Right atrium auricular region (tissue), 2 donors: Measurements from ENCODE around the gene B3GNT7. TPM values are rescaled to one million over a fixed set of nuclear protein-coding genes. Genes with fewer than 3 reads are reported as not detected.

Source experiments
- DNase-seq: peaks from one replicate; pipeline ENCODE4 v3.0.0-alpha.2; 2019; ENCODE audit warnings: low spot score
- H3K27ac ChIP-seq, 2 donors: fragments of 200-600 bp; sonication (generic); 1 replicate in 1 of 2; 2 replicates in 1 of 2; pipeline ENCODE4 v1.5.1; 2016 to 2019
- H3K27me3 ChIP-seq, 2 donors: fragments of 200-600 bp; sonication (generic); one replicate each; pipeline versions ENCODE4 v1.5.1 to v1.6.0; 2017 to 2019
- H3K36me3 ChIP-seq: fragments of 200-600 bp; sonication (generic); one replicate; pipeline ENCODE4 v1.5.1; 2016
- H3K4me1 ChIP-seq, 2 donors: fragments of 200-600 bp; sonication (generic); one replicate each; pipeline versions ENCODE4 v1.5.1 to v1.6.0; 2017 to 2019
- H3K4me3 ChIP-seq, 2 donors: fragments of 200-600 bp; sonication (generic); 1 replicate in 1 of 2; 2 replicates in 1 of 2; pipeline ENCODE4 v1.5.1; 2017 to 2019; ENCODE audit warnings: mild to moderate bottlenecking in 1 of 2, moderate library complexity in 1 of 2
- H3K9me3 ChIP-seq, 2 donors: fragments of 200-600 bp; sonication (generic); one replicate each; pipeline ENCODE4 v1.5.1; 2019
- CTCF ChIP-seq, 2 donors: fragments of 200-600 bp; sonication (generic); IDR thresholded peaks; one replicate each; pipeline ENCODE4 v1.5.1; 2019; ENCODE audit warnings: antibody characterized with exemption in 2 of 2
- total RNA-seq, 2 donors: library from RNA; depleted of rRNA; stranded (reverse); fragments of >200 nt; gene quantifications; one replicate each; pipeline ENCODE4 v1.1.0, GENCODE V29; 2016

B3GNT7 gene
- total RNA-seq, 2 donors from 2014 or later: 4.0 to 9.4 TPM

GRCh38 chr2:231413456-231413855, 17.9 kb downstream of the B3GNT7 start:
- DNase-seq: no peak
- TF ChIP-seq CTCF (IDR thresholded peaks at IDR 0.05): no peak
- H3K36me3 ChIP-seq: no peaks in the 10 kb centered on the region
- H3K9me3 ChIP-seq: peaks cover 0 to 5% of the 10 kb centered on the region in 2 donors
- no peaks in the 10 kb centered on the region for H3K27me3 ChIP-seq
- peaks cover 0 to 11% of the 10 kb centered on the region in 2 donors for H3K4me1 ChIP-seq
- H3K4me3 ChIP-seq: no peak overlapping the region
- H3K27ac ChIP-seq: no peak overlapping the region

DNA sequence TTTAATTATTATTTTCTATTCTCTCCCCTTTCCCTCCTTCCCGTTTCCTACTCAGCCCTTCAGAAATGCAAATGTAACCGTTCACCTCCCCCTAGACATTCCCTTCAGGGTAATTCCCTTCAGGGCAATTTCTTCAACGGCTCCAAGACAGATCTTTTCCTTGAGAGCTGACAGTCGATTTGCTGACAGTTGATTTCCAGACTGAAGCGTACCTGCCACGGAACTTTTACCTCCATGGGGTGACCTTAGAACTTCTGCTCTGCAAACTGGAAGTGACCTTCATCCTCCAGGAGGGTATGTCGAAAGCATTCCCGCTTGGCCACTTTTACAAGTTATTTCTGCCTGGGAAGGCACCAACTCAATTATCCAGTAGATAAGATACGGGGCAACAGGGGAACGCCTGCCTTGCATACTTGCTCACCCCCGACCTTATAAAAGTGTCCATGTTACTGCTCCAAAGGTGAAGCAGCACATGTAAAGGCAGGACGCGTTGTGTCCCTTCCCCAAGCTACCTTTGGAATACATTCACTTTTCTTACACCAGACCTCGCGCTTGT, 18.5 kb downstream of the B3GNT7 start:
- no peak for TF ChIP-seq CTCF (IDR thresholded peaks at IDR 0.05)

GRCh38 chr2:231415029-231415428, 19.5 kb downstream of the B3GNT7 start:
- H3K36me3 ChIP-seq: no peaks in the 10 kb centered on the region
- H3K27me3 ChIP-seq: no peaks in the 10 kb centered on the region
- no peak for DNase-seq
- H3K9me3 ChIP-seq: peaks cover 0 to 5% of the 10 kb centered on the region in 2 donors
- H3K4me3 ChIP-seq: no peak overlapping the region
- H3K4me1 ChIP-seq: peaks cover 0 to 11% of the 10 kb centered on the region in 2 donors
- no peak for TF ChIP-seq CTCF (IDR thresholded peaks at IDR 0.05)
- no peak overlapping the region for H3K27ac ChIP-seq

More for the DNA sequence above, 18.5 kb downstream of the B3GNT7 start:
- Histone ChIP-seq H3K27ac (no peak overlapping the region), H3K36me3 (no peaks in the 10 kb centered on the region), H3K4me1 (peaks cover 0 to 11% of the 10 kb centered on the region in 2 donors), H3K4me3 (no peak overlapping the region), H3K9me3 (peaks cover 0 to 5% of the 10 kb centered on the region in 2 donors), H3K27me3 (no peaks in the 10 kb centered on the region)
- no peak for DNase-seq

DNA sequence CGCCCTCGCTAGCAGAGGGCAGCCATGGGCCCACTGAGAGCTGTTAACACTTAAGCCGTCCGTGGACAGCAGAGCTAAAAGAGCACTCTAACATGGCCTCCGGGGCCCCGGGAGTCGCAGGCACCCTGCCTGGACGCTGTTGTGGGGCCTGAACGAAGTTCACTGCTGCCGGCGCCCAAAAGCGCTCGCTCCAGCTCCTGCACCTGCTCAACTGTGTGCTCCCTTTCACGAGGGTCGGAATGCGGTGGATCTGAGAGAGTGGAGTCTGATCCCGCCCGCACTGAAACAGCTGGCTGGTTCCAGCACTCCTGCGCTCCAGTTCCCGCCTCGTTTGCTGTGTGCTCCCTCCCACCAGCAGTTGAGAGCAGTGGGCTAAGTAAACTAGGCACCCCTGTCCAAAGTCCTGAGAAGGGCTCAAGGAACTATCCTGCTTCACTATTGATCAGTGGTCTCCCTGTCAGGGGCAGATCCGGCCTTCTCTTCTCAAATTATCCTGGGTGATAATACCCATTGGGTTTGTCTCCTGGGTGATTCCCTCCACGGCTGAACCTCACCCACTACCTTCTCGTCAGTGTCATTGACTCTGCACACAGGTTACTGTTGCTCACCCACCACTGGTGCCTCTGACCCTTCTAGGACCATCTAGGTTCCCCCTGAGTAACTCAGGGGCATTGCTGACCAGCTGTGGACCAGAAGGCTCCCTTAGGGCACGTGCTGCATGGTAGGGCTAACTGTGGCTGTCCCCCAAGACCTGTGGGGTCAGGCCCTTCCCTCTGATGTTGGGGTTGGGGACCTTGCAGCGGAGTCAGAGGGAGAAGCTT, 23.5 kb downstream of the B3GNT7 start:
- no peak for TF ChIP-seq CTCF (IDR thresholded peaks at IDR 0.05)
- Histone ChIP-seq H3K4me1 (no peaks in the 10 kb centered on the region), H3K9me3 (no peaks in the 10 kb centered on the region), H3K4me3 (no peak overlapping the region), H3K27ac (no peak overlapping the region), H3K27me3 (no peaks in the 10 kb centered on the region), H3K36me3 (no peaks in the 10 kb centered on the region)
- DNase-seq: no peak

DNA sequence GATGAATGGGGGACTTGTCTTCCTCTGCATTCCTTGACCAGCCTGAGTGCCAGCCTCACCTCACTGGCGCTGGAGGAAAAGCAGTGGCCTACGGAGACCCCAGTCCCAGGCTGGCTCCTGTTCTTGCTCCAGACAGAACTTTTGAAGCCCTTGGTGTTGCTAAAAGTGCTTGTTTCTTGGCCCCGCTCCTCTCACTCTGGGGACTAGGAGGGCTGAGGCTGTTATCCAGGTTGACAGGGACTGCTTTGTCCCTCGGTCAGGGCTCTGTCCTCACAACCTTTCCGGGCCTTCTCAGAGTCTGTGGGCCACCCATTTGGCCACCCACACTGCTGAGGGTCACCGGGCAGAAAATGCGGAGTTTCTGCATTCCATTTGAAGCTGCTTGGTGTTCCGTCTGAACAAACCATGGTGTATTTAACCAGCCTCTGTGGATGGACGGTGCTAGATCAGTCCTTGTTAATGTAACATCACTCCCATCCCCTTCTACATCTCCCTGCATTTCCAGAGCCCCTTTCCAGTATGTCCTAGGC, 25.6 kb downstream of the B3GNT7 start:
- TF ChIP-seq CTCF (IDR thresholded peaks at IDR 0.05): no peak
- Histone ChIP-seq H3K9me3 (no peaks in the 10 kb centered on the region), H3K27me3 (no peaks in the 10 kb centered on the region), H3K27ac (no peak overlapping the region), H3K36me3 (no peaks in the 10 kb centered on the region), H3K4me1 (no peaks in the 10 kb centered on the region), H3K4me3 (no peak overlapping the region)
- no peak for DNase-seq
